DMS153 treated with DMSO at 0.1 percent for 48 hours (cell line): ENCODE data around the gene KRT77.
"Not testable (repeated sequence)": the region's sequence is repeated elsewhere in the genome, so short reads cannot be mapped to it uniquely, and the experiment has no call there.

ENCODE experiments used
- DNase-seq: peaks from one replicate; lab custom pipeline; 2025; ENCODE audit not compliant: unreplicated experiment; lab: John Stamatoyannopoulos, UW

The KRT77 gene

DNA sequence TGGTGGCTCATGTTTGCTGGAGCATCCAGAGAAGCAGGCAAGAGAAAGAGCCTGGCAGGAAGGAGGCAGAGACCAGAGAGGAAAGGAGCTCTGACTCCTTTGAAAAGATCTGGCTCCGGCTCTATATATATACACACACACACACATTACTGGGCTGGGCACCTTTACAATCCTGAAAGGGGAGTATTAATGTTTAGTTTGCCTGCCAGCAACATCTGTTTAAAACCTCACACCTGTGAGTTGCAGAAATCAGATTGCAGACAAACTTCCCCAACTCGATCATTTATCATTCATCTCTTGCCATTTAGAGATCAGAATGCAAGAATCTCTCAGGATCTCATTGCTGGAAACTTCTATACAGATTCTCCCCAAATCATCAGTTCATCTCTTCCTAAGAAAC lies at the start of gene KRT77:
TSS of gene KRT77 (minus strand) at position 101 of the 400 bp plus-strand sequence. CDS start at position 11, 90 bp downstream.
- no peak for DNase-seq

DNA sequence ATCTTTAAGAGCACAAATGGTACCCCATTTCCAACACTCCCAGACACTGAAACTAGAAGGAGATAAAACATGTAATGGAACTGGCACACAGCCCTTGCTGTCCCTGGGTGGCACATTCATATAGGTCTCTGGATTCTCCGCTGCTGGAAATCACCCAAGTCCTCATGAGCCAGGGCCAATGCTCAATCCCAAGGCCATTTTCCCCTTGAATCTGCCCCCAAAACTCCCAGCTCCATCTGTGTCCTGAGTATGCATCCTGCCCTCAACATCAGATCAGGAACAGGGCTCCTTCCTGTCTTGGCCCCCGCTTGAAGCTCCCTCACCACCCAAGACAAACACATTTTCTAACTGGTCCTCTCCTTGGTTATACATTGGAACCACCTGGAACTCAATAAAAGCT lies 49.2 kb upstream of the KRT77 start:
- DNase-seq: no peak

GRCh38 chr12:52751795-52752194 lies 48.5 kb upstream of the KRT77 start:
- no peak for DNase-seq

DNA sequence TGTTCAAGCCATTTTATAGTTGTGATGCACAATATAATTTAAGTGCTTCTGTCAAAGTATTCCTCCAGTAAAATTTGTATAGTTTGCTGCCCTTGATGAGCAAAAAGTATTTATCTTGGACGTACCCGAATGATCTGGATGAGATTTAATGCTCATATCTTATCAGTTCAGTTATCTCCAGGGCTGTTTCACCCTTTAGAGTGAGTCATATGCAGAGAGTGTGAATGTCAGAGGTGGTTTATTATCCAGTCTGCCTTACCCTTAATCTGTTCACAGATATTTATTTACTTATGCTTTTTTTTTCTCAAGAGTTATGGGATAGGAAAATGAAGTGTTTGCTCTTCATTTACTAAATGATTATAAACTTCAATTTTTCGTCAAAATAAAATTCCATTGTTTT lies 47.2 kb upstream of the KRT77 start:
- DNase-seq: not testable (repeated sequence)

GRCh38 chr12:52749827-52750226 lies 46.5 kb upstream of the KRT77 start:
- DNase-seq: no peak

- DNase-seq: no peak
Observed at GRCh38 chr12:52748578-52748977, 45.3 kb upstream of the KRT77 start.

- DNase-seq: no peak
Observed at GRCh38 chr12:52745554-52745953, 42.2 kb upstream of the KRT77 start.

DNA sequence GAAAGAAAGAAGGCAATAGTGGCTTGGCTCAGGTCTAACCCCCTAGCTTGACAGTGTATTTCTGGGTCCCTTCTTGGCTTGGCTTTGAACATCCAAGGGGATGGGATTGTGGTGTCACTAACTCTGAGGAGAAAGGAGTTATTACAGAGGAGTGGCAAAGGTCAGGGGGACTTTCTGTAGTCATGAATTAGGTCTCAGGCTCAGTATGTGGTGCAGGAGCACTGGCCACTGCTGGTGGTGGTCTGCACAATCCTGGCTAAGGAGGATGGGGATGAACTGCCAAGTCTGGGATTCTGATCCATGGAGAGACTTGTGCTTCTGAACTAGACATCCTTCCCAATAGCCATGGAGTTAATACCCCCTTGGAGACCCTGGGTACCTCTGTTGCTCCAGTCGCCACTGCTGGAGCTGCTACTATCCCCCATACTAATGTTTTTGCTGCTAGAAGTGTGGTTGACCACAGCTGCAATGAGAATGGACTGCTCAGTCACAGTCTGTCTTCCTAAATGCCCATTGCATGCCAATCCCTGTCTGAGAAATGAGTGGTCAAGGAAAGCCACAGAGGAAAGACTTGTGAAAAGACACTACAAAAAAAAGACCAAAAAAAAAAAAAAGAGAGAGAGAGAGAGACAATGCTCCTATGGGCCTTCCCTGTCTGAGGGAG lies 41.3 kb upstream of the KRT77 start:
- no peak for DNase-seq

DNA sequence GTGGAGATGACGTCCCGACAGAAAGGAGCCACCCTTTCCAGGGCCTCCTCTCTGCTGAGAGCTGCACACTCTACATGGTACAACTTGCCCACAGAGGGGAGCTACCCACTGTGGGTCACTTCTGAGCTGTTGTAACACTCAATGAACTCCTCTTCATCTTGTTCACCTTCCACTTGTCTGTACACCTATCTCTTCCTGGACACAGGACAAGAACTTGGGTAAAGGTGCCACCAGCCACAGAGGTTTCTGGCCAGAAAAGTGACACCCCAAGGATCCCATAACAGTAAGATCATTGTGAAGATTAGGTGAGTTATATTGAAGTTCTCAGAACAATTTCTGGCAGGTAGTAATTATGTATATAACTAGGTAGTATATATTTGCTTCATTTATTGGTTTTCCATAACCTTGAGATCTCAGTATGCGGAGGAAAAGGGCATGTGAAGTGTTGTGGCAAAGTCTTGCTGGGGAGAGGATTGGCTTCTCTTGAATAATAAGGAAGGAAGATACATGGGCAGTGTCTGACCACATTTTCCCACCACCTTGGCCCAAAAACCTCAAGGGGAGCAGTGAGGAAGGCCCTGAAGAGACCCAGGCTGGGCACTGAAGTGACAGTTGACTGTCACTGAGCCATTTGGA lies 39.6 kb upstream of the KRT77 start:
- DNase-seq: no peak

DNA sequence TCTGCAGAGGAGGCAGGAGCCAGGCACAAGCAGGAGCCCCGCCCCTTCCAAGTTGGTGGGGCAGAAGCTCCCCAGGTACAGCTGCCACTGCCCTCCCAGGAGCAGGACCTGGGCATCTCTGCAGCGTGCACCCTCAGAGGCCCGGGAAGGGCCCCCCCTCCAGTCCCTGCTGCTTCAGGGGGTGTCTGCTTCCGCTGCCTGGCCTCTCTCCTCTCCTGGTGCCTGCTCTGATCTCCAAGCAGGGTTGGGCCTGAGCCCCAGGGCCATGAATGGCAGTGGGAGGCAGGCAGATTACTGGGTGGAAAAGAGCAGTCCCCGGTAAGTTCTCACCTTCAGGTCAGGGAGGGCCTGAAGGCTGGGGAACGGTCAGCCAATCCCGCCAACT lies 38.9 kb upstream of the KRT77 start:
- no peak for DNase-seq

DNA sequence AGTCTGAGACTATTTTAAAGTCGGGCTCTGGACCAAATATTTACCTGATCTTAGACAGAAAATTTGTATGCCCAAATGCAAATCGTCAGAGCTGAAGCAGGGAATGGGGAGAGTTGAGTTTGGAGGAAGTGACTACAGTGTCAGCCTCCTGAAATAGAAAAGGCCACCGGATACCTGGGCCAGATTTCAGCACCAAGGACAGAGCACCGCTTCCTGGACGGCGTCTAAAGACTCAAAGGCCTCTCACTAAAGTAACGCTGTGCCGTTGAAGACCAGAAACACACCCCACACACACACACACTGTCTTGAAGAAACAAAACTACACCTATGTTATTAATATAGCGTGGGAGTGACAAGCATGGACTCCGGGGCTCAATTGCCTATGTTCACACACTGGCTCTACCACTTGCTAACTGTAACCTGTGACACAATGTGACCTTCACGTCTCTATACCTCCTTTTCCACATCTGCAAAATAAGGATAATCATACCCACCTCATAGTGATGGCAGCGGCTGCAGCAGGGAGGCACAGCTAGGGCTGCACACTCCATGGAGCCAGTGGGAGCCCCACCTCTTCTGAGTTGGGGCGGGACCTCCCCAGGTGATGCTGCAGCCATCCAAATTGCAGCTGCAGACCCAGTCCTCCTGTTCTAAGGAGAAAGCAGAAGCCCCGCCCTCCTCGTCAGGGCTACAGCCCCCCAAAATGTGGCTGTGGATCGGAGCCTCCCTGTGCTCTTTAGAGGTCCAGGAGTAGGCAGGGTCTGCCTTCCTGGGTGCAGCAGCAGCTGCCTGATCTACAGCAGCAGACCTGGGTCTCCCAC lies 38.3 kb upstream of the KRT77 start:
- DNase-seq: no peak

DNA sequence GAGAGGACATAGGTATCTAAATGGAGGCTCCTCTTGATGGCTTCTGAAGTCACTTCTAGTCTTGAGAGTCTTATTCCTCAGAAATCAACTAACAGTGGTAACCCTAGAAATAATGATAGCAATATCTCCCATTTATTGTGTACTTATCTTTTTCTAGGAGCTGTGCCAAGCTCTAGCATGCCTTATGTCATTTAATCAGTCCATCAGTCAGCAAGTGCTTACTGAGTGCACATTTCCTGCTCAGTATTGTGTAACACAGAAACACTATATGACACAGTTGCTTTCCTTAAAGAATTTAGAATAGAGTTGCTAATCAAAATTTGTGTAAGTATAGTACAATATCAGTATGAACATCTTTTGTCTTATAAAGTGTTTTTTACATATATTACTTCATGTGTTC lies 37.3 kb upstream of the KRT77 start:
- DNase-seq: peak; percentile 77

GRCh38 chr12:52739963-52740362 lies 36.6 kb upstream of the KRT77 start:
- peak; percentile 24 for DNase-seq

- DNase-seq: no peak
Observed at GRCh38 chr12:52735816-52736632, 32.7 kb upstream of the KRT77 start.

DNA sequence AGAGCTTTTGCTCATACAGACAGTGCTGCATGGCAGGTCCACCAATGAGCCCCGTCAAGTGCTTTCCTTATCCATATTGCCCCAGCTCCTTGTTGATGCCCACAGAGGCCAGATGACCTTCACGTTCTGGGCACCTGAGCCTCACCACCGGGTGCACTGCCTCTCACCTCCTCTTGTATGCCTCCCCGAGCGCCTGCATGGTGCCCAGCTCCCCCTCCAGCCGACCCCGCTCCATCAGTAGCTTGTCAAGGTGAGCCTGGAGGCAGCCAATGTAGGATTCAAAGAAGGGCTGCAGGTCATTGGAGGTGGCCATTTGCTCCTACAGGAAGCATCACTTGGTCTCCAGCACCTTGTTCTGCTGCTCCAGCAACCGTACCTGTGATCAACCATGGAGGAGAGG lies 31.8 kb upstream of the KRT77 start:
- no peak for DNase-seq

- no peak for DNase-seq
Observed at GRCh38 chr12:52730793-52731192, 27.5 kb upstream of the KRT77 start.

DNA sequence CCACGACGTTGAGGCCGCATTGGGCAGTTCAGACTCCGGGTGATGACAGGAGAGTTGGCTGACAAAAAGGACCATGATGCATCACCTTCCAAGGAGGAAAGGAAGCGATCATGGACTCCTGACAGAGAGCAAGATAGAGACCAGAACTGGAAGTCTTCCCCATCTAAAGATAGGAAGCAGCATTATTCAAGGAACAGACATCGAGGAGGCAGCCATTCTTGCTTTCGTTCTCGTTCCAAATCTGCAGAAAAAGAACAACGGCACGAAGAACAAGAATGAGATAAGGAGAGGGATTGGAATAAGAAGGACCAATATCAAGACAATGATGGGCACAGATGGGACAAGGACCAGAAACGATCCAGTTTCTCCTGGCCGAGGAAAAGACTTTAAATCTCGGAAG lies 27.1 kb upstream of the KRT77 start:
- DNase-seq: no peak

- DNase-seq: no peak
Observed at GRCh38 chr12:52729147-52729546, 25.8 kb upstream of the KRT77 start.

DNA sequence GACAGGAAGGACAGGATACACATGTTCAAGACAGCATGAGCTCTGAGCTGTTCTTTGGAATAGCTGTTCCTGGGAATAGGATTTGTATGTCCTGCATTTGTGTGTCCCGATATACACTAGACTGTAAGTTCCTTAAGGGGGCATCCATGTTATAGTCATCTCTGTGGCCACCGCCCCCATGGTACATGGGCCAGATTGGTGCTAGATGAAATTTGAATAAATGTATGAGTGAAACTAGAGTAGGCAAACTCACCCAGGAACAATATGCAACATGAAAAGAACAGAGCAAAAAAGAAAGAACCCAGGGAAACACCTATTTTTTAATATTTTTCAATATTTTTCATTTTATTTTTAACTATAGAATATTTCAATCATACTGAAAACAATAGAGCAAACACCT lies 25.1 kb upstream of the KRT77 start:
- no peak for DNase-seq

GRCh38 chr12:52727037-52727436 lies 23.7 kb upstream of the KRT77 start:
- DNase-seq: no peak

- DNase-seq: no peak
Observed at GRCh38 chr12:52726451-52726850, 23.1 kb upstream of the KRT77 start.
